Pancreas (tissue), 10 donors: ENCODE data around the gene LASP1NB.

Experiments used
- ATAC-seq, 4 donors: fragments of 200-7000 bp; cut with Tn5 transposase; one replicate each; pipeline versions ENCODE4 v1.8.0 to v1.9.1; 2020; ENCODE audit warnings: mild to moderate bottlenecking in 4 of 4, moderate library complexity in 4 of 4
- DNase-seq, 6 donors: peaks; one replicate each; pipeline ENCODE4 v3.0.0-alpha.2; 2020
- FAIRE-seq: peaks from 2 replicates; lab custom pipeline; 2012; peaks lifted over from hg19 to GRCh38; lab: Jason Lieb, UNC
- H3K27ac ChIP-seq, 4 donors: fragments of 200-600 bp; sonication (generic); 1 replicate in 3 of 4; 2 replicates in 1 of 4; pipeline versions ENCODE4 v1.5.0 to v1.8.0; 2020
- H3K27me3 ChIP-seq, 4 donors: fragments of 200-600 bp; one replicate each; pipeline ENCODE4 v1.8.0; 2021
- H3K36me3 ChIP-seq, 3 donors: fragments of 200-600 bp; sonication (generic) in 1 of 3; one replicate each; pipeline versions ENCODE4 v1.5.0 to v1.8.0; 2020 to 2021
- H3K4me1 ChIP-seq, 3 donors: fragments of 200-600 bp; one replicate each; pipeline ENCODE4 v1.8.0; 2021
- H3K4me3 ChIP-seq, 4 donors: fragments of 200-600 bp; sonication (generic) in 2 of 4; one replicate each; pipeline versions ENCODE4 v1.5.0 to v1.8.0; 2020 to 2021
- H3K9me3 ChIP-seq, 4 donors: fragments of 200-600 bp; one replicate each; pipeline ENCODE4 v1.8.0; 2021
- WGBS, 2 donors: extraction: QIAGEN DNeasy Blood & Tissue Kit; methylation state at CpG; one replicate each; pipeline ENCODE4 v1.1.7; 2013; 5-methylcytosine and 5-hydroxymethylcytosine counted together
- intact Hi-C, 3 donors: fragments of 100-400 bp; cut with DNase I; formaldehyde crosslinking; loops; one replicate each; pipeline versions ENCODE4 v1.11.1 to v1.14.2; 2022
- TF ChIP-seq, protein P1 (sequence below), 4 donors: fragments of 200-600 bp; sonication (generic) in 3 of 4; IDR thresholded peaks; one replicate each; pipeline versions ENCODE4 v1.5.0 to v1.8.0; 2021; ENCODE audit warnings: antibody characterized with exemption in 4 of 4
- donor health status: healthy with polysubstance abuse.
- donor health status: DM: no; HTN: no; CAD: no; lungs with moderate emphysema.
- donor health status: DM: no; HTN: no; CAD: no.
- donor health status: control.
- donor health status: control.
- donor health status: Bipolar disorder and iron deficiency.
- donor health status: DM: yes; HTN: yes; CAD: no.
- donor health status: DM: no; HTN: no; CAD: no.
- donor health status: DM: no; HTN: no; CAD: no.
- donor health status: DM: yes; HTN: yes; CAD: no.

LASP1NB gene

DNA sequence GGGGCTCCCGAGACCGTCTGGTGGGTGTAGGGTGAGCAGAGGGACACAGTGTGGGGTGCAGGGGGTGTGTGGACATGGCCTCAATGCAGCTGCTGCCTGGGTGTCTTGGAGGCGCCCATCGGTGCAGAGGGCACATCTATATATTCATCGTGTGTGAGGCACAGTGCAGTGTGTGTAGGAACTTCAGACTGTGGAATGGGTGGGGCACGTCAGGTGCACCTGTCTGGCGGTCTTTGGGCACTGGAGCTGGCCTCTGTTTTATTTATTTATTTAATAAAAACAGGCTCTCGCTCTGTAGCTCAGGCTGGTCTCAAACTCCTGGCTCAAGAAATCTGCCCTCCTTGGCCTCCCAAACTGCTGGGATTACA lies 38.8 kb upstream of the LASP1NB start:
- intact Hi-C loops = no loop called here
- ATAC-seq (peak in 2 of 4 donors; percentile 11 to 34), DNase-seq (no peak), FAIRE-seq (no peak)
- Histone ChIP-seq H3K4me3 (no peak overlapping the region), H3K27me3 (no peaks in the 10 kb centered on the region), H3K36me3 (peaks cover 0 to 30% (median 0%) of the 10 kb centered on the region in 3 donors), H3K27ac (no peak overlapping the region), H3K9me3 (no peaks in the 10 kb centered on the region), H3K4me1 (peaks cover 14 to 23% (median 16%) of the 10 kb centered on the region in 3 donors)
- TF ChIP-seq, protein P1, sequence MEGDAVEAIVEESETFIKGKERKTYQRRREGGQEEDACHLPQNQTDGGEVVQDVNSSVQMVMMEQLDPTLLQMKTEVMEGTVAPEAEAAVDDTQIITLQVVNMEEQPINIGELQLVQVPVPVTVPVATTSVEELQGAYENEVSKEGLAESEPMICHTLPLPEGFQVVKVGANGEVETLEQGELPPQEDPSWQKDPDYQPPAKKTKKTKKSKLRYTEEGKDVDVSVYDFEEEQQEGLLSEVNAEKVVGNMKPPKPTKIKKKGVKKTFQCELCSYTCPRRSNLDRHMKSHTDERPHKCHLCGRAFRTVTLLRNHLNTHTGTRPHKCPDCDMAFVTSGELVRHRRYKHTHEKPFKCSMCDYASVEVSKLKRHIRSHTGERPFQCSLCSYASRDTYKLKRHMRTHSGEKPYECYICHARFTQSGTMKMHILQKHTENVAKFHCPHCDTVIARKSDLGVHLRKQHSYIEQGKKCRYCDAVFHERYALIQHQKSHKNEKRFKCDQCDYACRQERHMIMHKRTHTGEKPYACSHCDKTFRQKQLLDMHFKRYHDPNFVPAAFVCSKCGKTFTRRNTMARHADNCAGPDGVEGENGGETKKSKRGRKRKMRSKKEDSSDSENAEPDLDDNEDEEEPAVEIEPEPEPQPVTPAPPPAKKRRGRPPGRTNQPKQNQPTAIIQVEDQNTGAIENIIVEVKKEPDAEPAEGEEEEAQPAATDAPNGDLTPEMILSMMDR (IDR thresholded peaks at IDR 0.05) = no peak
- WGBS, 2 donors = 44 to 54% methylated on average over 8 of the region's 8 CpGs

DNA sequence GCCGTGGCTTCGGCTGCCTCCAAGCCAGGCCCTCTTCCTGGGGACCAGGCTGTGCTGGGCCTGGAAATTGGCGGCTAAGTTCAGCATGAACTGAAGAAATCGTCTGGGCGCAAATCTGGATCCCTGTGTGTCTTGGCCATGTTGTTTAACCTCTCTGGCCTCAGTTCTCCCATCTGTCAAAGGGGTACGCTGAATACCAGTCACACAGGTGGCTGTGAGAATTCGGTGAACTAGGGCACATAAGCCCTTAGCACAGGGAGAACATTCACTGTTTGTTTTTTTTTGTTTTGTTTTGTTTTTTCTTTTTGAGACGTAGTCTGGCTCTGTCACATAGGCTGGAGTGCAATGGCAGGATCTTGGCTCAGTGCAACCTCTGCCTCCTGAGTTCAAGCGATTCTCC lies 36.6 kb upstream of the LASP1NB start:
- ATAC-seq = no peak
- no peak for FAIRE-seq
- Histone ChIP-seq H3K27ac (no peak overlapping the region), H3K4me1 (peaks cover 12 to 28% (median 14%) of the 10 kb centered on the region in 3 donors), H3K36me3 (peaks cover 0 to 31% (median 6%) of the 10 kb centered on the region in 3 donors), H3K27me3 (no peaks in the 10 kb centered on the region), H3K4me3 (no peak overlapping the region), H3K9me3 (no peaks in the 10 kb centered on the region)
- DNase-seq = no peak
- WGBS, 2 donors = 84 to 90% methylated on average over 9 of the region's 9 CpGs
- TF ChIP-seq, protein P1 (IDR thresholded peaks at IDR 0.05) = no peak
- intact Hi-C loops = no loop called here

DNA sequence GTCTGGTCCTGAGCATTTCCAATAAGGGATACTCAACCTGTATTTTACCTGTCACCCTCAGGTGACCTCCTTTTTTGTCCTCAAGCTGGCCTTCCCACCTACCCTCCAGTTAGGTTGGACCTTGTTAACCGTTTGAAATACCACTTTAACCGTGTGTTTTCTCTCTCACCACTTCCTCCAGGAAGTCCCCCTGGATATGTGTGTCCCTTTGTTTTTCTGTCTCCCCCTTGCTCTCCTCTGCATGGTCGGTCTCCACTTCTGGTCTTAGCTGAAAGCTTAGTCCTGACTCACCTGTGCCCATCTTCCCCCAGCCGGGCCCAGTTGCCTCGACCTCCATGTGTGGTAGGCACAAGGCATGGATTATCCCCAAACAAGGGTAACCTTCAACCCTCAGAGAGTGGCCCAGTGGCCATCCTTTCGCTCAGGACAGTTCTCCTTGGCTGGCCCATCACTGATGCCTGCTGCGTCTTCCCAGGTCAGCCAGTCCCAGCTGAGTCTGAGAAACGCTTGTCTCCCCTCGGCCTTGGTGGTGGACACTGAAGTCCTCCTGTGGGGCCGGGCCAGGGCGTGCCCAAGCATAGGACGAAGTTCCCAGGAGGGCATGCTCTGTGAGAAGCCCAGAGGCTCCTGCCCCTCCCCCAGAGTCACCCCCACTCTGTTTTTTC lies 35.5 kb upstream of the LASP1NB start:
- H3K4me1 ChIP-seq = peaks cover 9 to 28% (median 10%) of the 10 kb centered on the region in 3 donors
- no peak overlapping the region for H3K4me3 ChIP-seq
- TF ChIP-seq, protein P1 (IDR thresholded peaks at IDR 0.05) = no peak
- 86 to 89% methylated on average over 12 of the region's 12 CpGs for WGBS, 2 donors
- no peak overlapping the region for H3K27ac ChIP-seq
- intact Hi-C loops = no loop called here
- no peak for ATAC-seq
- FAIRE-seq = no peak
- no peaks in the 10 kb centered on the region for H3K27me3 ChIP-seq
- peaks cover 0 to 31% (median 6%) of the 10 kb centered on the region in 3 donors for H3K36me3 ChIP-seq
- no peaks in the 10 kb centered on the region for H3K9me3 ChIP-seq
- DNase-seq = no peak

DNA sequence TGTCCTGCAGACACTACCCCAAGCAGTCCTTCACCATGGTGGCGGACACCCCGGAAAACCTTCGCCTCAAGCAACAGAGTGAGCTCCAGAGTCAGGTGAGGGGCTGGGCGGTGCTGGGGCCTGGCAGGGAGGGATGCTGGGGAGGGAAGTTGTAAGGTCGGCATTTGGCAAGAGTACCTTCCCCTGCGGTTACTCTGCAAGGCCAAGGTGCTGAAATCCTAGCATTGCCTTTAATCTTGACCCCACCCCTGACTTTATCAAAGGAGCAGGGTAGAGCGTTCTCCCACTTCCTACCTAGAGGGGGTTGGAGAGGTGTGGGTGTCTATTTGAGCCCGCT lies 35.0 kb upstream of the LASP1NB start:
- Histone ChIP-seq H3K27ac (no peak overlapping the region), H3K36me3 (peaks cover 0 to 31% (median 6%) of the 10 kb centered on the region in 3 donors), H3K27me3 (no peaks in the 10 kb centered on the region), H3K4me1 (peaks cover 4 to 23% (median 5%) of the 10 kb centered on the region in 3 donors), H3K9me3 (no peaks in the 10 kb centered on the region), H3K4me3 (no peak overlapping the region)
- TF ChIP-seq, protein P1 (IDR thresholded peaks at IDR 0.05) = no peak
- DNase-seq (no peak), FAIRE-seq (no peak), ATAC-seq (no peak)
- intact Hi-C loops = no loop called here
- 73 to 78% methylated on average over 8 of the region's 8 CpGs for WGBS, 2 donors

DNA sequence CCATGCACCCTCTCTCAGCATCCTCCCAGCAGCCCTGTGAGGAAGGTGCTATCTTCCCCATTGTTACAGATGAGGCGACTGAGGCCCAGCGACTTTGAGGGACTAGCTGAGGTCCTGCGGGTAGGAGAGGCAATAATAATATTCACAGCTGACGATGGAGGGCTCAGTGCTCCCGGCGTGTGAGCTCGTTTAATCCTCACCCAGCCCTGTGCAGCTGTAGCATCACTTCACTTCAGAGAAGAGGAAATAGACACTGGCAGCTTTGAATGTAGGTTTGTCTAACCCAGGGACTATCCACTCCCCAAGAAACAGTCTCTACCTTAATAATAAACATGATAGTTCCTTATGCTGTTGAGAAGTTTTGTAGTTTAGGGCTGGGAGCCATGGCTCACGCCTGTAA lies 34.0 kb upstream of the LASP1NB start:
- no peaks in the 10 kb centered on the region for H3K9me3 ChIP-seq
- TF ChIP-seq, protein P1 (IDR thresholded peaks at IDR 0.05) = no peak
- H3K36me3 ChIP-seq = peaks cover 0 to 31% (median 6%) of the 10 kb centered on the region in 3 donors
- no peak overlapping the region for H3K4me3 ChIP-seq
- intact Hi-C loops = no loop called here
- FAIRE-seq = no peak
- H3K27ac ChIP-seq = no peak overlapping the region
- no peaks in the 10 kb centered on the region for H3K27me3 ChIP-seq
- peaks cover 0 to 14% (median 0%) of the 10 kb centered on the region in 3 donors for H3K4me1 ChIP-seq
- no peak for ATAC-seq
- no peak for DNase-seq
- 85 to 90% methylated on average over 8 of the region's 8 CpGs for WGBS, 2 donors
